Activated T-helper 1 cell treated with anti-CD3 and anti-CD28 coated beads, Interleukin-2, amount 50 U/mL, for 16 hours (primary cell): ENCODE data around the gene TTC24.

Experiments
- DNase-seq, 2 donors: peaks; one replicate each; pipeline ENCODE4 v3.0.0-alpha.2; 2020; ENCODE audit warnings: low read depth in 1 of 2, low spot score in 1 of 2

TTC24 gene

GRCh38 chr1:156553860-156554485 is 25.6 kb upstream of the TTC24 start:
- no peak for DNase-seq

- no peak for DNase-seq
Measured at GRCh38 chr1:156554971-156555370, 24.6 kb upstream of the TTC24 start.

- no peak for DNase-seq
Measured at GRCh38 chr1:156555715-156556114, 23.8 kb upstream of the TTC24 start.

- no peak for DNase-seq
Measured at GRCh38 chr1:156556354-156556753, 23.2 kb upstream of the TTC24 start.

- DNase-seq: no peak
Measured at GRCh38 chr1:156559086-156559796, 20.3 kb upstream of the TTC24 start.

GRCh38 chr1:156559797-156560385 is 19.6 kb upstream of the TTC24 start:
- no peak for DNase-seq

- no peak for DNase-seq
Measured at GRCh38 chr1:156560585-156561163, 18.8 kb upstream of the TTC24 start.

GRCh38 chr1:156565519-156565918 is 14.0 kb upstream of the TTC24 start:
- no peak for DNase-seq

- no peak for DNase-seq
Measured at GRCh38 chr1:156566436-156566835, 13.1 kb upstream of the TTC24 start.

GRCh38 chr1:156571261-156571852 is 8.2 kb upstream of the TTC24 start:
- DNase-seq: no peak

GRCh38 chr1:156571919-156572662 is 7.4 kb upstream of the TTC24 start, which contains the start of gene IQGAP3:
TSS of gene IQGAP3 (minus strand) at chr1:156572565. CDS start at chr1:156572529, 36 bp downstream.
- peak; percentile 38 to 44 for DNase-seq

GRCh38 chr1:156572663-156573018 is 6.9 kb upstream of the TTC24 start:
- no peak for DNase-seq

GRCh38 chr1:156574039-156574633 is 5.4 kb upstream of the TTC24 start:
- DNase-seq: no peak

GRCh38 chr1:156577550-156577949 is 2.0 kb upstream of the TTC24 start:
- no peak for DNase-seq

- DNase-seq: no peak
Measured at GRCh38 chr1:156578055-156578454, 1.5 kb upstream of the TTC24 start.

- no peak for DNase-seq
Measured at GRCh38 chr1:156581661-156582387, 2.3 kb downstream of the TTC24 start.

GRCh38 chr1:156582388-156583017 is 3.0 kb downstream of the TTC24 start:
- DNase-seq: no peak

- peak; percentile 37 to 43 for DNase-seq
Measured at GRCh38 chr1:156583821-156584622, 4.5 kb downstream of the TTC24 start.

- DNase-seq: no peak
Measured at GRCh38 chr1:156584813-156585212, 5.3 kb downstream of the TTC24 start.
